Stimulated activated naive B cell treated with anti-CD40 and anti-IgM and Interleukin-4, amounts not matched to agents 10 μg/mL and 1 μg/mL and 100 μg/mL, for 72 hours (primary cell): Measurements from ENCODE around the gene DYSF.
"Not testable (repeated sequence)": the region's sequence is repeated elsewhere in the genome, so short reads cannot be mapped to it uniquely, and the experiment has no call there.

ENCODE experiments used
- ATAC-seq, 2 donors: fragments of 150-1000 bp; cut with Tn5 transposase; replicated peaks; 2 replicates each; pipeline ENCODE4 v1.10.0; 2021; ENCODE audit warnings: moderate library complexity in 1 of 2
- DNase-seq: peaks from one replicate; pipeline ENCODE4 v3.0.0; 2021
- H3K27ac Mint-ChIP-seq: one replicate; pipeline ENCODE4 v1.8.0; 2022; ENCODE audit warnings: mild to moderate bottlenecking, mixed read lengths
- H3K27me3 Mint-ChIP-seq, 2 donors: one replicate each; pipeline ENCODE4 v1.8.0; 2022; ENCODE audit warnings: mixed read lengths in 2 of 2
- H3K36me3 Mint-ChIP-seq, 2 donors: one replicate each; pipeline ENCODE4 v1.8.0; 2022; ENCODE audit warnings: mixed read lengths in 2 of 2, mild to moderate bottlenecking in 1 of 2
- H3K4me1 Mint-ChIP-seq, 2 donors: one replicate each; pipeline ENCODE4 v1.8.0; 2022; ENCODE audit warnings: mixed read lengths in 2 of 2, mild to moderate bottlenecking in 1 of 2
- H3K4me3 Mint-ChIP-seq, 2 donors: one replicate each; pipeline ENCODE4 v1.8.0; 2022; ENCODE audit warnings: mild to moderate bottlenecking in 2 of 2, mixed read lengths in 2 of 2, moderate library complexity in 1 of 2
- H3K9me3 Mint-ChIP-seq, 2 donors: one replicate each; pipeline ENCODE4 v1.8.0; 2022; ENCODE audit warnings: mixed read lengths in 2 of 2, mild to moderate bottlenecking in 1 of 2

Gene DYSF

DNA sequence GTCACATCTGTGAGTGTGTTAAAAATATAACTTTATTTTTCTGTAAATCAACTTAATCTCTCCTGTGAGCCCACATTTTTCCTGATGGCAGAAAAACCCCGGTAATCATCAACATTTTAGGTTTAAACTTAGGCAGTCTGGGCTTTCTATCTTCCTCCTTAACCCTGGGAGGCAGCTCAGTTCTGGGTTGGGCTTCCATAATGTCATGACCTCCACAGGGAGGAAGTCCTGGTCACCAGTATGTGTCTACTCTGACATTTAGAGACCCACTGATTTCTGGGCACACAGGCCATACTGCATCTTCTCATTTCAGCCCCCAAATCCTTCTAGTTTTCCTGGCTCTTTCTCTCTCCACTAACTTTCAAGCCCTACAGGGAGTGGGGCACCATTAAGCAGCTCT lies 181.2 kb downstream of the DYSF start:
- Mint-ChIP-seq H3K4me3 (no peak overlapping the region), H3K27ac (no peak overlapping the region), H3K27me3 (peaks cover 4 to 13% of the 10 kb centered on the region in 2 donors), H3K36me3 (no peaks in the 10 kb centered on the region), H3K9me3 (no peaks in the 10 kb centered on the region), H3K4me1 (no peaks in the 10 kb centered on the region)
- DNase-seq (no peak), ATAC-seq (no peak)

DNA sequence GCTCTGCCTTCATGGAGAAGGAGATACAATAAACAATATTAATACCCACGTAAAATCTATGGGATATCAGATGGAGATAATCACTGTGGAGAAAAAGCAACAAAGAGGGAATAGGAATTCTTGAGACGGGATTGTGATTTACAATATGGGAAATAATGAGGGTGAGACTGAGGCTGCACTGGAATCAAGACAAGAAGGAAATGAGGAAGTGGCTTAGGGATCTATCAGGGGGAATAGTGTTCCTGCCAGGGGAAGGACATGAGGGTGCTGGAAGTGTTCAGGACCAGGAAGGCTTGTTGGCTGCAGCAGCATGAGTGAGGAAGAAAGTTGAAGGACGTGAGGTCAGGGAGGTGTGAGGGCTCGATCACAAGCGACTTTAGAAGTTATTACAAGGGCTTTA lies 182.4 kb downstream of the DYSF start:
- ATAC-seq (no peak), DNase-seq (no peak)
- no peak overlapping the region for H3K27ac Mint-ChIP-seq
- peaks cover 4 to 6% of the 10 kb centered on the region in 2 donors for H3K27me3 Mint-ChIP-seq
- H3K4me3 Mint-ChIP-seq = no peak overlapping the region
- no peaks in the 10 kb centered on the region for H3K4me1 Mint-ChIP-seq
- no peaks in the 10 kb centered on the region for H3K36me3 Mint-ChIP-seq
- no peaks in the 10 kb centered on the region for H3K9me3 Mint-ChIP-seq

DNA sequence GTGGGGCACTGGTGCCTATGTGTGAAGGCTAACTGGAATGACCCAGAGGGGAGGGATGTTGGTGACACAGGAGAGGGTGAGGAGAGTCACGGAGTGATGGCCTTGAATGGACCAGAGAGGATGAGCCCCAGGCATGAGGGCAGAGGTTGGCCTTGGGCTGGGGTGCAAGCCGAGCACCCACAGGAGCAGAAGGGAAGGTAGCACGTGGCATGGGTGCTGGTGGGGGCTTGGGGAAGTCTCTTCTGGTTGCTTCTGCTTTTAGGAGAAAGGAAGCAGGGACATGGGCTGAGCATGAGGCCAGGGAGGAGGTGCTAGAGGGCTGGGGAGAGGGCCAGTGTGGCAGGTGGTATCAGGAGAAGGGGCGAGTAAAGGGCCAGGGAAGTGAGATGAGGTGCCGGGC lies 183.8 kb downstream of the DYSF start:
- H3K4me3 Mint-ChIP-seq = no peak overlapping the region
- ATAC-seq (no peak), DNase-seq (no peak)
- H3K36me3 Mint-ChIP-seq = no peaks in the 10 kb centered on the region
- H3K27me3 Mint-ChIP-seq = peaks cover 7 to 8% of the 10 kb centered on the region in 2 donors
- no peaks in the 10 kb centered on the region for H3K9me3 Mint-ChIP-seq
- no peak overlapping the region for H3K27ac Mint-ChIP-seq
- H3K4me1 Mint-ChIP-seq = no peaks in the 10 kb centered on the region

GRCh38 chr2:71637736-71638135 lies 184.4 kb downstream of the DYSF start:
- Mint-ChIP-seq H3K27me3 (peaks cover 12 to 14% of the 10 kb centered on the region in 2 donors), H3K4me3 (no peak overlapping the region), H3K9me3 (no peaks in the 10 kb centered on the region), H3K27ac (no peak overlapping the region), H3K4me1 (no peaks in the 10 kb centered on the region), H3K36me3 (no peaks in the 10 kb centered on the region)
- no peak for ATAC-seq
- DNase-seq = no peak

- ATAC-seq (no peak), DNase-seq (no peak)
- H3K9me3 Mint-ChIP-seq = no peaks in the 10 kb centered on the region
- H3K36me3 Mint-ChIP-seq = no peaks in the 10 kb centered on the region
- H3K4me3 Mint-ChIP-seq = no peak overlapping the region
- no peak overlapping the region for H3K27ac Mint-ChIP-seq
- H3K27me3 Mint-ChIP-seq = peaks cover 15 to 23% of the 10 kb centered on the region in 2 donors
- no peaks in the 10 kb centered on the region for H3K4me1 Mint-ChIP-seq
These were observed 186.4 kb downstream of the DYSF start for GRCh38 chr2:71639735-71640134.

DNA sequence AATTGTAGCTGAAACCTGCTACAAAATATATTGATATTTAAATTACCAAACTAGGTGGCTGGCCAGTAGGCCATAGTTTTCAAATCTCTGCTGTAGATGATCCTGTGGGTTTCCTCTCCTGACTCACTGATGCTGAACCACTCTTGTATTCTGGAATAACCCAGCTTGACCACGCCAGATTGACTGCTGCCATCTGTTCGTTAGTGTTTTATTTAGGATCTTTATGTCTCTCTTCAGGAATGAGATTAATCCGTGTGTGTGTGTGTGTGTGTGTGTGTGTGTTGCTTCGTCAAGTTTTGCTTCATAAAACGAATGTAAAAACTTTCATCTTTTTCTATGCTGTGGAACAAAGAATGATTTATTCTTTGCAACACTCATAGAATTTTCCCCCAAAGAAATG lies 187.1 kb downstream of the DYSF start:
- H3K4me3 Mint-ChIP-seq = no peak overlapping the region
- DNase-seq (no peak), ATAC-seq (no peak)
- no peaks in the 10 kb centered on the region for H3K36me3 Mint-ChIP-seq
- H3K4me1 Mint-ChIP-seq = no peaks in the 10 kb centered on the region
- H3K9me3 Mint-ChIP-seq = no peaks in the 10 kb centered on the region
- H3K27ac Mint-ChIP-seq = no peak overlapping the region
- peaks cover 18 to 31% of the 10 kb centered on the region in 2 donors for H3K27me3 Mint-ChIP-seq

DNA sequence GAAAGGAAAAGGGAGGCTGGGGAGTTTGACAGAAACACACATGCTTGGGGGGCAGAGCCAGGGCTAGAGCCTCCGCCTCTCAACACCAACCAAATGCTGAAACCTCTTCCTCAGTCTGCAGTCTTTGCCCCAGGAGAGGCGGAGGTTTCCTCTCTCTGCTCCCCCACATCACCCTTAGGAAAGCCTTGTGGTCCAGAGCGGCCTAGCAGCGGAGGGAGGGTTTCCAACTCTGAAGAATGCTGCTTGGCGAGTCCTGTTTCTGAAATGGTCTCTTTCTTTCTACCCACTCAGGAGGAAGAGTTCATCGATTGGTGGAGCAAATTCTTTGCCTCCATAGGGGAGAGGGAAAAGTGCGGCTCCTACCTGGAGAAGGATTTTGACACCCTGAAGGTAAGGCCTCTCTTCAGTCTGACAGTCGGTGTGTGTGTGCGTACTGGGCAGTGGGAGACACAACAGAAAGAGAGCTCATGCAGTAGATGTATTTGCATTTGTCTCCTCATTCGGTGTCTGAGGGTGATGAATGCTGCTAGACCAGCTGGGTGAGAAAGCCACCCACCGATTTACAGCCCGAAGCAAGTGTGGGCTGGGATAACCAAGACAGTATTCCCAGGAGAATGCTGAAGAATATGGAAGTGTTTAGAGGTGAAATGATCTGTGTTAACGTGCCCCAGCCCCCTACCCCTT lies 190.5 kb downstream of the DYSF start:
- Mint-ChIP-seq H3K27me3 (peaks cover 30 to 49% of the 10 kb centered on the region in 2 donors), H3K4me3 (no peak overlapping the region), H3K9me3 (no peaks in the 10 kb centered on the region), H3K36me3 (no peaks in the 10 kb centered on the region), H3K27ac (no peak overlapping the region), H3K4me1 (no peaks in the 10 kb centered on the region)
- ATAC-seq = no peak
- no peak for DNase-seq

- H3K4me3 Mint-ChIP-seq = no peak overlapping the region
- H3K9me3 Mint-ChIP-seq = no peaks in the 10 kb centered on the region
- ATAC-seq (no peak), DNase-seq (no peak)
- no peak overlapping the region for H3K27ac Mint-ChIP-seq
- no peaks in the 10 kb centered on the region for H3K36me3 Mint-ChIP-seq
- no peaks in the 10 kb centered on the region for H3K4me1 Mint-ChIP-seq
- peaks cover 30 to 49% of the 10 kb centered on the region in 2 donors for H3K27me3 Mint-ChIP-seq
These were observed 192.7 kb downstream of the DYSF start for GRCh38 chr2:71646028-71646427.

DNA sequence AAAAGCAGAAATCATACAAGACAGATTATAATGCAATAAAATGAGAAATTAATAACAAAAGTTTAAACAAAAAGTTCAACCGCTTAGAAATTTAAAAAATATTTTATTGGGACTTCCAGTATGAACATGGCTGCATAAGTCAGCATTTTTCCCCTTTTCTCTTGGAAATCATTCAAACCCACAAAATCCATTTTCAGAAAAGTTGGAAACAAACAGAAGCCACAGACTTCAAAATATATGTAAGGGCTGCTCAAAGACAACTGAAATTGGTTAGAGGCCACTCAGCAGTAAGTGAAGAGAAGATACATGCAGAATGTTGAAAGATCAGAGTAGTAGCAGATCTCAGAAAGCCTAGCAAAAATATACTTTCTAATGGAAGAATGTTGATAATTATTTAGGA lies 194.0 kb downstream of the DYSF start:
- no peak for ATAC-seq

DNA sequence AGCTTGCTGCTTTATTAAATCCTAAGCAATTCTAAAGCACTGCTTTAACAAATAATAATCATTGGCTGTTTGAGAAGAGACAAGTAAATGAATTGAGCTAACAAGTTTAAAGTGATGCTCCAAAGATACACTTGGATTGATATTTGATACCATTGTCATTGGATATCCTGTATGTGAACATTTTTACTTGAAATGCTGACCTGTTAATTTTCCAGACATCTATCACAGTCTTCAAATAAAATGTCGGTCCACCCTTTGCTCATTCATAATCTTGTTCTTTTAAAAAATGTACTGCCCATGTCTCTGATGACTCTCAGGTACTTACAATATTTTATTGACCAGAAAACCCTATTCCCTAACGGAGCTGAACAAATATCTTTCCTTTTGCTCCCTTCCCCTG lies 202.1 kb downstream of the DYSF start:
- no peak overlapping the region for H3K4me3 Mint-ChIP-seq
- H3K27me3 Mint-ChIP-seq = no peaks in the 10 kb centered on the region
- ATAC-seq (no peak), DNase-seq (no peak)
- no peak overlapping the region for H3K27ac Mint-ChIP-seq
- peaks cover 14 to 24% of the 10 kb centered on the region in 2 donors for H3K9me3 Mint-ChIP-seq
- H3K36me3 Mint-ChIP-seq = peaks cover 2 to 3% of the 10 kb centered on the region in 2 donors
- no peaks in the 10 kb centered on the region for H3K4me1 Mint-ChIP-seq

More for the DNA sequence above, 194.0 kb downstream of the DYSF start:
- no peaks in the 10 kb centered on the region for H3K9me3 Mint-ChIP-seq
- H3K27ac Mint-ChIP-seq = no peak overlapping the region
- H3K4me3 Mint-ChIP-seq = no peak overlapping the region
- H3K36me3 Mint-ChIP-seq = no peaks in the 10 kb centered on the region
- H3K27me3 Mint-ChIP-seq = peaks cover 26 to 45% of the 10 kb centered on the region in 2 donors
- H3K4me1 Mint-ChIP-seq = no peaks in the 10 kb centered on the region
- no peak for DNase-seq

DNA sequence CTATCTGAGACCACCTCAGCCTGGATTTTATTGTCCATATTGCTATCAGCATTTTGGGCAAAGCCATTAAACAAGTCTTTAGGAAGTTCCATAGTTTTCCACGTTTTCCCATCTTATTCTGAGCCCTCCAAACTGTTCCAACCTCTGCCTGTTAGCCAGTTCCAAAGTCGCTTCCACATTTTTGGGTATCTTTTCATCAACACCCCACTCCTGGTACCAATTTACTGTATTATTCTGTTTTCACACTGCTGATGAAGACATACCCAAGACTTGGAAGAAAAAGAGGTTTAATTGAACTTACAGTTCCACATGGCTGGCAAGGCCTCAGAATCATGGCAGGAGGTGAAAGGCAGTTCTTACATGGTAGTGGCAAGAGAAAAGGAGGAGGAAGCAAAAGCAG lies 204.9 kb downstream of the DYSF start:
- H3K27ac Mint-ChIP-seq, ATAC-seq, DNase-seq, H3K27me3 Mint-ChIP-seq, H3K36me3 Mint-ChIP-seq, H3K4me1 Mint-ChIP-seq, H3K4me3 Mint-ChIP-seq: not testable (repeated sequence)
- peaks cover 12 to 24% of the 10 kb centered on the region in 2 donors for H3K9me3 Mint-ChIP-seq

- peaks cover 12 to 24% of the 10 kb centered on the region in 2 donors for H3K9me3 Mint-ChIP-seq
These were observed 205.4 kb downstream of the DYSF start for GRCh38 chr2:71658771-71659170.

DNA sequence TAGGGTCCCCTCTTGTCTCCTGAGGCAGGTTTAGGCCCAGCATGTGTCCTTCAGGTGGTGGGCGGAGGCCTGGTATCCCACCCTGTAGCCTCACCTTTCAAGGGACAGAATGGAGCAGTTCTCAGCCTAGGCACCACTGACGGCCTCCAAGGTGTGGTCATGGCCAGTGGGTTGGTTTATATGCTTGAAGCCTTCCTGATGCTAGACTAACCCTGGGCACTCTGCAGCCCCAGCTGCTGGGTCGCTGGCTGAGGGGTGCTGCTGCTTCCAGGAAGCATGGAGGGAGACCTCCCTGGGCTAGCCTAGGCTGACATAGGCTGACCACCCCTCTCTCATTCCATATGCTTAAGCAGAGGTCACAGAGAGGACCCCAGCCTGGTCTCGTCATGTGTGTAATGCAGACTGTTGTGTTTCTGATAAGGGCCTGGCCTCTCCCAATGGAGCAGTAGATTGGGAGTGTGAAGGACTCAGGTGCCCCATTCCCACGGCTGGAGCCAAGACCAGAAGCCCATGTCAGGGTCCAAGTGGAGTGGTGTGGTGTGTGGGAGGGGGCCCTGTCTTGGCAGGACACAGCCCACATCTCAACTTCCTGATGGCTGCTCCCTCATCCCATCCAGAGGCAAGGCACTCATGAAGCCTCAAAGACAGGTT lies 206.6 kb downstream of the DYSF start:
- DNase-seq (no peak), ATAC-seq (no peak)
- Mint-ChIP-seq H3K36me3 (peaks cover 2 to 3% of the 10 kb centered on the region in 2 donors), H3K27ac (no peak overlapping the region), H3K4me1 (no peaks in the 10 kb centered on the region), H3K9me3 (peaks cover 13 to 24% of the 10 kb centered on the region in 2 donors), H3K27me3 (no peaks in the 10 kb centered on the region), H3K4me3 (no peak overlapping the region)

More at GRCh38 chr2:71658771-71659170, 205.4 kb downstream of the DYSF start:
- Mint-ChIP-seq H3K4me1 (no peaks in the 10 kb centered on the region), H3K4me3 (no peak overlapping the region), H3K27ac (no peak overlapping the region), H3K27me3 (no peaks in the 10 kb centered on the region), H3K36me3 (peaks cover 2 to 3% of the 10 kb centered on the region in 2 donors)
- DNase-seq = no peak
- ATAC-seq = no peak

GRCh38 chr2:71661782-71662181 lies 208.4 kb downstream of the DYSF start:
- DNase-seq (no peak), ATAC-seq (no peak)
- Mint-ChIP-seq H3K4me1 (no peaks in the 10 kb centered on the region), H3K9me3 (peaks cover 13 to 15% of the 10 kb centered on the region in 2 donors), H3K27ac (no peak overlapping the region), H3K27me3 (no peaks in the 10 kb centered on the region), H3K4me3 (no peak overlapping the region), H3K36me3 (peaks cover 2 to 3% of the 10 kb centered on the region in 2 donors)

DNA sequence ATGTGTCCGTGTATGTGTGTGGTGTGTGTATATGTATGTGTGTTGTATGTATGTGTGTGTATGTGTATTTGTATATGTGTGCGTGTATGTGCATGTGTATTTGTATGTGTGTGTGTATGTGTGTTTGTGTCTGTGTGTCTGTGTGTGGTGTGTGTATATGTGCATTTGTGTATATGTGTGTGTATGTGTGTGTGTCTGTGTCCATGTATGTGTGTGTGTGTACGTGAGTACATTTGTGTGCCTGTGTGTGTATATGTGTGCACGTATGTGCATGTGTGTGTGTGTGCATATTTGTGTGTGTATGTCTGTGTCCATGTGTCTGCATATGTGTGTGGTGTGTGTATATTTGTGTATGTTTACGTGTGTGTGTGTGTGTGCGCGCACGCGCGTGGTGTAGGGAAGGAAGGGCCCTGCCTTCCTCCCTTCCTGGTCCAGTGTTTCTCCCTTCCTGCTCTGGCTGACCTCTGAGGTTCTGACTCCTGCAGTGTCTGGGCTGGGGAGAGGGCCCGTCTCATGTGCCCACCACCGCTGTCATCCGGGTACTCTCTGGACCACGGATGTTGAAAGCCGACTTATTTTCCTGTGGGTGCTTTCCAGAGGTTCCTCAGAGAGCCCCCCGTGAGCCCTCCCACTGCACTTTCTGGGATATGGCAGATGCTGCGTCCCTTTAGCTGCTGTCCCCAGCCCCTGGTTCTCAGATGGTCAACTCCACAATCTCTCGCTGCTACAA lies 209.5 kb downstream of the DYSF start:
- H3K27ac Mint-ChIP-seq = no peak overlapping the region
- ATAC-seq = no peak
- H3K4me1 Mint-ChIP-seq = no peaks in the 10 kb centered on the region
- peaks cover 13 to 15% of the 10 kb centered on the region in 2 donors for H3K9me3 Mint-ChIP-seq
- H3K36me3 Mint-ChIP-seq = peaks cover 2 to 3% of the 10 kb centered on the region in 2 donors
- no peak overlapping the region for H3K4me3 Mint-ChIP-seq
- no peak for DNase-seq
- H3K27me3 Mint-ChIP-seq = no peaks in the 10 kb centered on the region
